ENCODE measurements around the gene KCNJ9.

The KCNJ9 gene

GRCh38 chr1:160089883-160090282 lies 8.5 kb downstream of the KCNJ9 start:
- DNase-seq: no peak

GRCh38 chr1:160090760-160091159 lies 9.4 kb downstream of the KCNJ9 start:
- no peak for DNase-seq

- no peak for DNase-seq
These were observed 10.4 kb downstream of the KCNJ9 start for GRCh38 chr1:160091666-160092223.

- no peak for DNase-seq
These were observed 11.2 kb downstream of the KCNJ9 start for GRCh38 chr1:160092366-160093068.

- no peak for DNase-seq
These were observed 11.7 kb downstream of the KCNJ9 start for GRCh38 chr1:160093069-160093395.

GRCh38 chr1:160093624-160094290 lies 12.4 kb downstream of the KCNJ9 start:
- DNase-seq: no peak

GRCh38 chr1:160094291-160094625 lies 12.9 kb downstream of the KCNJ9 start:
- no peak for DNase-seq

GRCh38 chr1:160094806-160095205 lies 13.5 kb downstream of the KCNJ9 start:
- no peak for DNase-seq

- no peak for DNase-seq
These were observed 14.2 kb downstream of the KCNJ9 start for GRCh38 chr1:160095382-160096105.

GRCh38 chr1:160096274-160097116 lies 15.2 kb downstream of the KCNJ9 start:
- no peak for DNase-seq

GRCh38 chr1:160097151-160097910 lies 16.0 kb downstream of the KCNJ9 start:
- DNase-seq: no peak

- peak; percentile 89 for DNase-seq
These were observed 16.8 kb downstream of the KCNJ9 start, which contains the start of gene IGSF8 for GRCh38 chr1:160097911-160098851. IGSF8 (minus strand) TSS chr1:160098619; CDS start chr1:160098472, 147 bp downstream.

- DNase-seq: peak; percentile 96
These were observed 17.7 kb downstream of the KCNJ9 start for GRCh38 chr1:160098852-160099561.

- no peak for DNase-seq
These were observed 18.5 kb downstream of the KCNJ9 start for GRCh38 chr1:160099716-160100375.

- peak; percentile 90 for DNase-seq
These were observed 19.8 kb downstream of the KCNJ9 start for GRCh38 chr1:160101037-160101716.

- DNase-seq: no peak
These were observed 20.6 kb downstream of the KCNJ9 start for GRCh38 chr1:160101717-160102522.

- no peak for DNase-seq
These were observed 22.5 kb downstream of the KCNJ9 start for GRCh38 chr1:160103658-160104408.

All from OCI-M1 (cell line).